Measurements from ENCODE around the gene PPP1R14B. TPM values are rescaled to one million over a fixed set of nuclear protein-coding genes. Genes with fewer than 3 reads are reported as not detected.

PPP1R14B gene
- total RNA-seq, 4 donors from 2014 or later = 78.7 to 101 (median 99.0) TPM

DNA sequence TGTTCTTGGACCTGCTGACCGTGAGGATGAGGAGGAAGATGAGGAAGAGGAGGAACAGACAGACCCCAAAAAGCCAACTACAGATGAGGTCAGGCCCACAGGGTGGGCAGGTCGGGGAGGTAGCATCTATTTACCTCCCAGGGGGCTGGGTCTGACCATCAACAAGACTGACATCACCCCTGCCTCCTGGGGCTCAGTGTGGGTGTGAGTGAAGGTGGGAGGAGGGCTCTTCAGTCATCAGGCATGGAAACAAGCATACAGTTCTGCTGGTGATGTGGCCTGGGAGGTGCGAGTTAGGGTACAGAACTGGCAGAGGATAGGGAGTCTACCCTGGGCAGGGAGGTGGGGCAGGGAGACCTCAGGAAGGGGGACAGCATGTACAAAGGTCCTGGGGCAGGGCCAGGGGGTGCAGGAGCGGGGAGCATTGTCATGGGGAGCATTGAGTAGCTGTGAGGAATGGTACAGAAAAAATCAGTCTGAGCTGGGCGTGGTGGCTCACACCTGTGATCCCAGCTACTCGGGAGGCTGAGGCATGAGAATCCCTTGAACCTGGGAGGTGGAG is 13.5 kb upstream of the PPP1R14B start:
- Histone ChIP-seq H3K4me1 (peaks cover 0 to 34% (median 0%) of the 10 kb centered on the region in 4 donors), H3K36me3 (peaks cover 0 to 96% (median 0%) of the 10 kb centered on the region in 3 donors), H3K9me3 (no peaks in the 10 kb centered on the region), H3K27me3 (no peaks in the 10 kb centered on the region), H3K27ac (no peak overlapping the region), H3K4me3 (no peak overlapping the region)
- TF ChIP-seq, protein P1, sequence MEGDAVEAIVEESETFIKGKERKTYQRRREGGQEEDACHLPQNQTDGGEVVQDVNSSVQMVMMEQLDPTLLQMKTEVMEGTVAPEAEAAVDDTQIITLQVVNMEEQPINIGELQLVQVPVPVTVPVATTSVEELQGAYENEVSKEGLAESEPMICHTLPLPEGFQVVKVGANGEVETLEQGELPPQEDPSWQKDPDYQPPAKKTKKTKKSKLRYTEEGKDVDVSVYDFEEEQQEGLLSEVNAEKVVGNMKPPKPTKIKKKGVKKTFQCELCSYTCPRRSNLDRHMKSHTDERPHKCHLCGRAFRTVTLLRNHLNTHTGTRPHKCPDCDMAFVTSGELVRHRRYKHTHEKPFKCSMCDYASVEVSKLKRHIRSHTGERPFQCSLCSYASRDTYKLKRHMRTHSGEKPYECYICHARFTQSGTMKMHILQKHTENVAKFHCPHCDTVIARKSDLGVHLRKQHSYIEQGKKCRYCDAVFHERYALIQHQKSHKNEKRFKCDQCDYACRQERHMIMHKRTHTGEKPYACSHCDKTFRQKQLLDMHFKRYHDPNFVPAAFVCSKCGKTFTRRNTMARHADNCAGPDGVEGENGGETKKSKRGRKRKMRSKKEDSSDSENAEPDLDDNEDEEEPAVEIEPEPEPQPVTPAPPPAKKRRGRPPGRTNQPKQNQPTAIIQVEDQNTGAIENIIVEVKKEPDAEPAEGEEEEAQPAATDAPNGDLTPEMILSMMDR (IDR thresholded peaks at IDR 0.05) = no peak
- no peak for TF ChIP-seq POLR2A (IDR thresholded peaks at IDR 0.05)
- DNase-seq = no peak

DNA sequence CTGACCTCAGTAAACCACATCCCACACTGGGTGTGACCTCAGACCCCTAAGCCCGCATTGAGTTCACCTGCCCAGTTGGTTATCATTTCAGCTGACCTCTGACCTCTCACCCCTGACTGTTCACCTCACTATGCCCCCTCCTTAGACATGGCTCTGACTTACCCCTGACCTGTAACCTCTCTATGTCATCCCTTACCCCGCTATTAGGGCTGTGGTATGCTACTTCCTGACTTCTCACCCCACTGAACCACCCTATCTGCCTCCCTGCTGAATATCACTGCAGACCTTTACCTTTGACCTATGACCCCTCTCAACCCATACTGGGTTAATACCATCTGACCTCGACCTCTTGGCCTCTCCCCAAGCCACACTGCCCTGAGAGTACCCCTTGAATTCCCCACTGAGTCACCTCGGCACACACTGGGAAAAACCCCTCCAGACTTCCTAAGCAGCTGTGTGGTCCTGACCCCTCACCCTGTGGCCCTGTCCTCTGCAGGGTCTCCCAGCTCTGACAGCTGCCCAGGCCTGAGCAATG is 12.9 kb upstream of the PPP1R14B start:
- Histone ChIP-seq H3K36me3 (peaks cover 0 to 96% (median 0%) of the 10 kb centered on the region in 3 donors), H3K27ac (no peak overlapping the region), H3K9me3 (no peaks in the 10 kb centered on the region), H3K4me3 (no peak overlapping the region), H3K27me3 (no peaks in the 10 kb centered on the region), H3K4me1 (peaks cover 0 to 34% (median 0%) of the 10 kb centered on the region in 4 donors)
- TF ChIP-seq, protein P1 (IDR thresholded peaks at IDR 0.05) = no peak
- TF ChIP-seq POLR2A (IDR thresholded peaks at IDR 0.05) = no peak
- DNase-seq = no peak

DNA sequence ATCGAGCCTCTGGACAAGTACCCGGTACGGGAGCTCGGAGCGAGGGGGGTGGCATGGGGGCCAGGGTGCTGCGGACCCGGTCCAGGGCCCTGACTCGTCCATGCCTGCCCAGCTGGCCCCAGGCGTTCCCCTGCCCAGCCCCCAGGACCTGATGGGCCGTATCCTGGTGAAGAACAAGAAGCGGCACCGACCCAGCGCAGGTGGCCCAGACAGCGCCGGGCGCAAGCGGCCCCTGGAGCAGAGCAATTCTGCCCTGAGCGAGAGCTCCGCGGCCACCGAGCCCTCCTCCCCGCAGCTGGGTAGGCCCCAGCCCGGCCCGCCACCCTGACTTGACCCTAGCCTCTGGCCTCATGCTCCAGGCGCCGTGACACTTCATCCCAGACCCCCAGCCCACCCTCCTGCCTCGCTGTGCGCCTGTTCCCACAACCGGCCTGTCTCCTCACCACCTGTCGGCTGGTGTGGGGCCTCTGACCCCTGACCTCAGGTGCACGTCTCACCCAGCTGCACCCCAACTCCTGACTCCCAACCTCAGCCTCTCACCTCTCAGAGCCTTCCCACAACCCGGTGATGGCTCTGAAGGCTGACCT is 12.3 kb upstream of the PPP1R14B start:
- peaks cover 0 to 96% (median 0%) of the 10 kb centered on the region in 3 donors for H3K36me3 ChIP-seq
- no peak for DNase-seq
- no peak for TF ChIP-seq POLR2A (IDR thresholded peaks at IDR 0.05)
- TF ChIP-seq, protein P1 (IDR thresholded peaks at IDR 0.05) = no peak
- H3K27ac ChIP-seq = no peak overlapping the region
- no peak overlapping the region for H3K4me3 ChIP-seq
- peaks cover 0 to 35% (median 0%) of the 10 kb centered on the region in 4 donors for H3K4me1 ChIP-seq
- no peaks in the 10 kb centered on the region for H3K27me3 ChIP-seq
- H3K9me3 ChIP-seq = no peaks in the 10 kb centered on the region

DNA sequence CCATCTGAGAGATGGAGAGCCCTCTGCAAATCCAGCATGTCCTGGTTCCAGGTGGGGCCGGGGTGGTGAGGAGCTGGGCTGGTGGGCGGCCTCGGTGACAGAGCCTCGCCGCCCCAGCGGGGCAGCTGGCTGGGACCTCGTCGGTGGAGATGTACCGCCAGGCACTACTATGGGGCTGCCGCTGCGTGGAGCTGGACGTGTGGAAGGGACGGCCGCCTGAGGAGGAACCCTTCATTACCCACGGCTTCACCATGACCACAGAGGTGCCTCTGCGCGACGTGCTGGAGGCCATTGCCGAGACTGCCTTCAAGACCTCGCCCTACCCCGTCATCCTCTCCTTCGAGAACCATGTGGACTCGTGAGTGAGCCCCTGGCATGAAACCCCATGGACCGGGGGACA is 11.6 kb upstream of the PPP1R14B start:
- peaks cover 0 to 35% (median 2%) of the 10 kb centered on the region in 4 donors for H3K4me1 ChIP-seq
- DNase-seq = no peak
- H3K27me3 ChIP-seq = no peaks in the 10 kb centered on the region
- no peak overlapping the region for H3K4me3 ChIP-seq
- peaks cover 0 to 91% (median 0%) of the 10 kb centered on the region in 3 donors for H3K36me3 ChIP-seq
- H3K9me3 ChIP-seq = no peaks in the 10 kb centered on the region
- no peak overlapping the region for H3K27ac ChIP-seq
- no peak for TF ChIP-seq POLR2A (IDR thresholded peaks at IDR 0.05)
- TF ChIP-seq, protein P1 (IDR thresholded peaks at IDR 0.05) = no peak

DNA sequence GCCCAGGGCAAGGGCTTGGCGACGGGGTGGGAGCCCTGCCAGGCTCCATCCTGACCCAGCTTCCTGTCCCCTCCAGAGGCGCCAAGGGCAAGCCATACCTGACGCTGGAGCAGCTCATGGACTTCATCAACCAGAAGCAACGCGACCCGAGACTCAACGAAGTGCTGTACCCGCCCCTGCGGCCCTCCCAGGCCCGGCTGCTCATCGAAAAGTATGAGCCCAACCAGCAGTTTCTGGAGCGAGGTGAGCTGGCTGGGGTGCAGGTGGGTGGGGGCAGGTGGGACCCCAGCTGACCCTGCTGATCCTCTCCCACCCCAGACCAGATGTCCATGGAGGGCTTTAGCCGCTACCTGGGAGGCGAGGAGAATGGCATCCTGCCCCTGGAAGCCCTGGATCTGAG is 9.6 kb upstream of the PPP1R14B start:
- H3K9me3 ChIP-seq = no peaks in the 10 kb centered on the region
- H3K4me3 ChIP-seq = no peak overlapping the region
- no peaks in the 10 kb centered on the region for H3K27me3 ChIP-seq
- DNase-seq = no peak
- peaks cover 0 to 70% (median 0%) of the 10 kb centered on the region in 3 donors for H3K36me3 ChIP-seq
- no peak overlapping the region for H3K27ac ChIP-seq
- H3K4me1 ChIP-seq = peaks cover 0 to 40% (median 10%) of the 10 kb centered on the region in 4 donors
- TF ChIP-seq, protein P1 (IDR thresholded peaks at IDR 0.05) = no peak
- no peak for TF ChIP-seq POLR2A (IDR thresholded peaks at IDR 0.05)

Measured in Peyer's patch (tissue), 4 donors.